ENCODE data around the gene IGF1. TPM values are rescaled to one million over a fixed set of nuclear protein-coding genes. Genes with fewer than 3 reads are reported as not detected.

IGF1 gene
- total RNA-seq, 1 donor from 2014 or later: under 0.01 TPM

DNA sequence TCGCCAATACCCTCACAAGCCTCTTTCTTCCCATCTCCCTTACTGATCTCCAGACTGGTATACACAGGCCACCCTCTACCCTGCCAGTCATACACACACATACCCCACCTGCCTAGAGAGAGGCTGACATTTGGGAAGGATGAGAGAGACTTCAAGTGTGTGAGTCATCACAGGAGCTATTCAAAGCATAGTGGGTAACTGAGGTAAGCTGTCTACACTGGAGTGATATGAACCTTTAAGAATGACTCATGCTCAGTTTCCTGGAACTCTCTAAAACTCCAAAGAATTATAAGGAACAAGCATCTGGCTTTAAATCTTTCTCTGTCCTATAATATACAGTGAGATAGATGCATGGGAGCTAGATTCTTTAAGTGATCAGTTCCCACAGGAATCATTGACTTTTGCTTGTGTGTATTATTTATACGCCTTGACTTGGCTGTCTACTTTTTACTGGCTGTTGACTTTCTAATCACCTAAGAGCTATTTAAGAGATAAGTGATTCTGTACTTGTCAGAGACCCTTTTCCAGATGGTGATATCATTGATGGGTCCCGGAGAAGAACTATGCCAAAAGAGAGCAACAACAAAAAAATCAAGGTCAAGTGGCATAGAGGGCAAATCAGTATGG lies 5.8 kb downstream of the IGF1 start:
- no peaks in the 10 kb centered on the region for H3K36me3 ChIP-seq (ENCODE audit: control insufficient read depth, insufficient read depth, low read length)
- H3K4me3 ChIP-seq (ENCODE audit: low read depth, low read length): no peak overlapping the region
- no peak for TF ChIP-seq CTCF (IDR thresholded peaks at IDR 0.05; ENCODE audit: insufficient read depth, low read length, poor library complexity, severe bottlenecking)
- DNase-seq (ENCODE audit: low read depth): peak; percentile 47
- no peaks in the 10 kb centered on the region for H3K27me3 ChIP-seq (ENCODE audit: control insufficient read depth, insufficient read depth, low read length)

GRCh38 chr12:102472496-102472895 lies 7.9 kb downstream of the IGF1 start:
- Histone ChIP-seq H3K4me3 (ENCODE audit: low read depth, low read length) (no peak overlapping the region), H3K36me3 (ENCODE audit: control insufficient read depth, insufficient read depth, low read length) (no peaks in the 10 kb centered on the region), H3K27me3 (ENCODE audit: control insufficient read depth, insufficient read depth, low read length) (no peaks in the 10 kb centered on the region)
- no peak for DNase-seq (ENCODE audit: low read depth)
- no peak for TF ChIP-seq CTCF (IDR thresholded peaks at IDR 0.05; ENCODE audit: insufficient read depth, low read length, poor library complexity, severe bottlenecking)

- no peak for DNase-seq (ENCODE audit: low read depth)
- Histone ChIP-seq H3K4me3 (ENCODE audit: low read depth, low read length) (no peak overlapping the region), H3K27me3 (ENCODE audit: control insufficient read depth, insufficient read depth, low read length) (no peaks in the 10 kb centered on the region), H3K36me3 (ENCODE audit: control insufficient read depth, insufficient read depth, low read length) (no peaks in the 10 kb centered on the region)
- no peak for TF ChIP-seq CTCF (IDR thresholded peaks at IDR 0.05; ENCODE audit: insufficient read depth, low read length, poor library complexity, severe bottlenecking)
These were observed 8.8 kb downstream of the IGF1 start for GRCh38 chr12:102471556-102471955.

DNA sequence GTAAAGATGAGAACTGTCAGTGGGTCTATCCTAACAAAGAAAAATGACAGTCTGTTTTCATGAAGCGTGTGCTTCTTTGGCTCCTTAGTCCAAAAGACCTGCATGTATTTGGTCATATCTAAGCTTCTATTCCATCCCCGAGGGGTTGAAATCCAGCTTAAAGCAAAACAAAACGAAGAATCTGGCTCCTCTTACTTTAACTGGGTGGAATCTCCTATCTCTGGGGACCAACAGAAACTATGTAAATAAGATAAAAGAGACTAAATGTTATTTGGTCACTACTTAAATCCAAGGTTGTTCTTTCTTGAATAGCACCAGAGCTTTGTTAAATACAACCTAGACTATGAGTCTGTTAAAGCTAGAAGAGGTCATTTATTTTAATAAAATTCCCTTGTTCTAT lies 9.4 kb downstream of the IGF1 start:
- DNase-seq (ENCODE audit: low read depth): no peak
- no peak for TF ChIP-seq CTCF (IDR thresholded peaks at IDR 0.05; ENCODE audit: insufficient read depth, low read length, poor library complexity, severe bottlenecking)
- H3K36me3 ChIP-seq (ENCODE audit: control insufficient read depth, insufficient read depth, low read length): no peaks in the 10 kb centered on the region

GRCh38 chr12:102468261-102468915 lies 12.0 kb downstream of the IGF1 start:
- H3K36me3 ChIP-seq (ENCODE audit: control insufficient read depth, insufficient read depth, low read length): no peaks in the 10 kb centered on the region
- no peaks in the 10 kb centered on the region for H3K27me3 ChIP-seq (ENCODE audit: control insufficient read depth, insufficient read depth, low read length)
- no peak for TF ChIP-seq CTCF (IDR thresholded peaks at IDR 0.05; ENCODE audit: insufficient read depth, low read length, poor library complexity, severe bottlenecking)
- DNase-seq (ENCODE audit: low read depth): no peak
- no peak overlapping the region for H3K4me3 ChIP-seq (ENCODE audit: low read depth, low read length)

More for the DNA sequence above, 9.4 kb downstream of the IGF1 start:
- Histone ChIP-seq H3K4me3 (ENCODE audit: low read depth, low read length) (no peak overlapping the region), H3K27me3 (ENCODE audit: control insufficient read depth, insufficient read depth, low read length) (no peaks in the 10 kb centered on the region)

All from kidney epithelial cell (primary cell).